SIG-M5 treated with dmso at 0.1 percent for 504 hours (cell line): Measurements from ENCODE around the gene PPM1A.

Experiments
- DNase-seq: peaks from one replicate; lab custom pipeline; 2025; ENCODE audit not compliant: unreplicated experiment; lab: John Stamatoyannopoulos, UW

PPM1A gene

DNA sequence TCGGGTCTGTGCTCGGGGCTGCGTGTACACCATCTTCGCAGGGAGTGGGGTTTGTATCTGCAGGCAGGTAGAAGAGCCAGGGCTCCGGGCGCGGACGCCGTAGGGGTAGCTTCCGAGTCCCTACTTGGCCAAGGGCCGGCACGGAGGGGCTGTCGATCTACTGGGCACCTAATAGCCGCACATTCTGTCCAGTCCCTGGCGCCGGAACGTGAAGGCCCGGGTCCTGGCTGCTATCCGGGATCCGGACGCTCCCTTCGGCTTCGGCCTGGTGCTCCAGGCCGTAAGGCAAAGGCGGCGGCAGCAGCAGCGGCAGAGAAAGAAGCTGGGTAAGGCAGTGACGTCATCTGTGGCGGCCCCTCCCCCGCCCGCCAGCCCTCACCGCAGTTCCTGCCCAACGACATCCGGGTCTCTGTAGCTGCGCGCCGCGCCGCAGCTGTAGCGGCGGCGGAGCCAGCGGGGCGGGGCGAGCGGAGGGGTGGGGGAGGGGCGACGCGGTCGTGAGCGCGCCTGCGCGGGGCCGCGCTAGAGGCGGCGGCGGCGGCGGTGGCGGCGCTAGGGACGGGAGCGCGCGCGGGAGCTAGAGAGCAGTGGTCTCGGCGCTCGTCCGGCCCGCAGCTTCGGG lies at the start of gene PPM1A:
Gene PPM1A, plus strand, starts transcription at position 525 of the 622 bp plus-strand sequence. CDS start 33,483 bp downstream, outside the sequence.
- peak; percentile 87 for DNase-seq

DNA sequence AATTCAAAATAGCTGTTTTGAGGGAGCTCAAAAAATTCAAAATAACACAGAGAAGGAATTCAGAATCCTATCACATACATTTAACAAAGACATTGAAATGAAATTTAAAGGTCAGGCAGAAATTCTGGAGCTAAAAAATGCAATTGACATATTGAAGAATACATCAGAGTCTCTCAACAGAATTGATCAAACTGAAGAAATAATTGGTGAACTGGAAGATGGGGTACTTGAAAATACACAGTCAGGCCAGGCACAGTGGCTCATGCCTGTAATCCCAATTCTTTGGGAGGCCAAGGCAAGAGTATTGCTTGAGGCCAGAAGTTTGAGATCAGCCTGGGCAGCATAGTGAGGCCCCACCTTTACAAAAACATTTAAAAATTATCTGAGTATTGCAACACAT lies 49.7 kb upstream of the PPM1A start:
- no peak for DNase-seq

DNA sequence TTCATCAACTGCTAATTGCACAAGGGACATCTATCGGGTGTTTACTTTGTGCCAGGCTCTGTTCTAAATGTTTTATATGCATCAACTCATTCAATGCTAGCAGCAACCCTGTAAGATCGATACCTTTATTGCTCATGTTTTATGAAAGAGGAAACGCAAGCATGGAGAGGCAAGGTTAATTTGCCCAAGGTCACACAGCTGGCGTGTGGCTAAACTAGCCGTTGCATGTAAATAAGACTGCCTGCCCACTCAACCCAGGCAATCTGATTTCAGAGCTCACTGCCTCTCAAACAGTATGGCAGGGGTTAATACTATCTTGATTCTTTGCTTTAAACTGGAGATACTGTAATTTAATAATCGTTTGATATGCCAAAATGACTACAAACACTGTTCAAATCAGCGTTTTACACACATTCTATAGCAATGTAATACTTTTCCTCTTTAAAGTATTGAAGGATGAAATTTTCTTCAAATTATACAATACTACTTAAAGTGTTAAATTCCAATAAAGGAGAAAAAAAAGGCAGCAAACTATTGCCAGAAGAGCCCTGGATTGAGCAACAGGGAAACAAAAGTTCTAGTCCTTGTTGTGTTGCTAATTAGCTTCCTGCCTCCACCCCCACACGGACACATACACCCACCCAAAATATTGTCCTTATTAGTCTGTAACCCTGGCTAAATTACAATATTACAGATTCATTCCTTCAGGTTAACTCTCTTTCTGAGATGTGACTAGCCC lies 44.7 kb upstream of the PPM1A start:
- no peak for DNase-seq

DNA sequence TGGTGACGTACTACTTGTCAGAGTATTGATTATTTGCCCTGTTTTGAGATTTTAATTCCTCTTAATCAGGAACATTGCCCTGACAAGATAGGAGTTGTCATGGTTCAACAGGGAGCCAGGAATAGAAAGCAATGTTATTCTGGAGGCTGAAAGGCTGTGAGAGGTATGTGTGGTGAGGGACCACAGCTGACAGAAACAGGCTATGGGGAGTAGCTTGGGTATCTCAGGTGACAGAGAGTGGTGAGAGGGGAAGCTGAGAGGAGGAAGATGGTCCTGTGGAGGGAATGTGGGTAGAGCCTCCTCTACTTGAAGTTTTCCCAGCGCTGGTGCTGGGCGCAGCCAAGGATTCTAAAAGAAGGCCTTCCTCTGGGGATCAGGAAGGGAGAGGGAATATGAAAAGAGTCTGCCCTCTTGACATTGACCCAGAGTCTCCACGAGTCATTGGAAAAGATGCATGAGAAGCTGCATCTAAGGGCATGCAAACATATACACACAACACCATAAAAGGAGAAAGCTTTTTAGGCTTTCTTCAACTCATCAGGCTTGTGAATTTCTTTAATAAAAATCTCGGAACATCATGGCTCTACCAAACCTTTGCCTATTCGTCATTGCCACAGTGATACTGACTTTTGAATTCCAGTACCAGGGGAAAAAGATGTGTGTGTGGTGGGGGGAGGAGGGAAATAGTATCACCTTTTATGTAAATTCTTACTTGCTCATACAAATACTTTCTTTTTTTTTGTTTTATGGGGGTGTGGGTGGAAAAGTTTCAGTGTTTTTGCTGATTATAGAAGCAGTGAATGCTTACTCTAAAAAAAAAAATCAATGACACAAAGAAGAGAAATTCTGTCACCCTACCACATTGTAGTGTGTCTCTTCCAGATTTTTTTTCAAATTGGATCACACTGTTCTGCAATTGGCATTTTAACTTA lies 43.9 kb upstream of the PPM1A start:
- DNase-seq: no peak

DNA sequence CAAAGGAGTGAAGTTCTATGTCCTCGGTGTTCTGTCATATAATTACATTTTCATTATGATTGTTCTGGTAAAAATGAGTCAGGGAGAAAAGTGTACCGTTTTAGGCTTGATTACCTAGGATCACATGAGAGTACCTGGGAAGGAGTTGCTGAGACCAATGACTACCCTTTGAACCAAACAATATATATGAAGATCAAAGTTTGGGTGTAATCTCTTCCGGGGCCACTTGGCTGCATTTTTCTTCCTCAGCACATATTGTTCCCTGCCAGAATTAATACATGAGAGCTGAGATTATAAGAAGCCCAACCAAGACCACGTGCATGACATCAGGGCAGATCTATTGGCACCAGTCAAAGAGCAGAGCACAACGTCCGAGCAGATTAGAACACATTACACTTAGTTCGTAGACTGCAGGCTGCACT lies 42.8 kb upstream of the PPM1A start:
- DNase-seq: no peak

DNA sequence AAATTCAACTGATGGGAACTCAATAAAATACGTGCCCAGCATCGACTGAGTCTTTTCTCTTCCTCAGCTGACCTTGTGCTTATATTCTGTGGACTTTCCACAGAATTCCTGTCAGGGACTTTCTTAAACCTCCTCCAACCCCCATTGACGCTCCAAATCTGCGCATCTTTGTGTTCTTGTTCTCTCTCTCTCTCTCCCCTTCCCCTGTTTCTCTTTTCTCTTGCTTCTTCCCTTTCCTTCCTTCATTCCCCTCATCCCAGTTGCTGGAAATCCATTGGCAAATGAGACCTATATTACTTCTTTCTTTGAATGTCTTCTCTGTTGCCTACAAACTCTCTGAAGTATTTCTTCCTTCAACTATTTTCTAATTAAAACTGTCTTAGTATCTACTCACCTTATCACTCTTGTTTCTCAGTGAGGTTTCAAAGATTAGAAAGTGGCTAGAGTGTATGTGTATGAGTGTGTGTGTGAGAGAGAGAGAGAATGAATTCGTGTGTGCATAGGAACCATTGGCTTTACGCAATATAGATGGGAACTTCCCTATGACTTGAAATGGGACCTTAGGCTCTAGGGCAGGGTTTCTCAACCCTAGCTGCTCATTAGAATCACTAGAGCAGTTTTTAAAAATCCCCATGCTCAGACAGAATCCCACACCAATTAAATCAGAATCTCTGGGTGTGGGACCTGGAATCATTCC lies 42.0 kb upstream of the PPM1A start:
- DNase-seq: peak; percentile 29

DNA sequence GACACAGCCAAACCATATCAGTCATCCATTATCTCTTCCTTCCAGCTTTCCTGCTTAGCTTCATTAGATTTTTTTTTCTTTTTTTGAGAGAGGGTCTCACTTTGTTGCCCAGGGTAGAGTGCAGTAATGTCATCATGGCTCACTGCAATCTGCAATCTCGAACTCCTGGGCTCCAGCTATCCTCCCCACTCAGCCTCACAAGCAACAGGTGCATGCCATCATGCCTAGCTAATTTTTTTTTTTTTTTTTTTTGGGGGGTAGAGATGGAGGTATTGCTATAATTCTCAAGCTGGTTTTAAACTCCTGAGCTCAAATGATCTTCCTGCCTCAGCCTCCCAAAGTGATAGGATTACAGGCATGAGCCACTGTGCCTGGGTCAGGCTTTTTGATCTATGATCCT lies 38.3 kb upstream of the PPM1A start:
- DNase-seq: no peak

DNA sequence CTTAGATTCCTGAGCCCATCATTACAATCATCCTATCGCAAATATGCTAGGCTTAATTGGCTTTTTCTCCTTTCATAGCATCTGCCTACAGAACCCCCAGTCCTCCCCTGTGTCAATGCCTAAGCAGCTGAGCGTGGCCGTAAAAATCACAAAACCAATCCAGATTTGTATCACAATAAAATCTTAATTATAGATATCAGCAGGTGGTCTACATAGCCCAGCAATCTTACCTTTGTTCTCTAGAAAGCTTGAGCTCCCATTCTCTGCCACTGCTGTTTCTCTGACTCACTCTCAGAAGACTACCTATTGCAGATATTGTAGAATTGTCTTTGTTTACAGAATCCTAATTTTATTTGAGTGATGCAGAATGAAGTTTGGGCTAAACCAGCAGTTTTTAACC lies 37.9 kb upstream of the PPM1A start:
- no peak for DNase-seq

DNA sequence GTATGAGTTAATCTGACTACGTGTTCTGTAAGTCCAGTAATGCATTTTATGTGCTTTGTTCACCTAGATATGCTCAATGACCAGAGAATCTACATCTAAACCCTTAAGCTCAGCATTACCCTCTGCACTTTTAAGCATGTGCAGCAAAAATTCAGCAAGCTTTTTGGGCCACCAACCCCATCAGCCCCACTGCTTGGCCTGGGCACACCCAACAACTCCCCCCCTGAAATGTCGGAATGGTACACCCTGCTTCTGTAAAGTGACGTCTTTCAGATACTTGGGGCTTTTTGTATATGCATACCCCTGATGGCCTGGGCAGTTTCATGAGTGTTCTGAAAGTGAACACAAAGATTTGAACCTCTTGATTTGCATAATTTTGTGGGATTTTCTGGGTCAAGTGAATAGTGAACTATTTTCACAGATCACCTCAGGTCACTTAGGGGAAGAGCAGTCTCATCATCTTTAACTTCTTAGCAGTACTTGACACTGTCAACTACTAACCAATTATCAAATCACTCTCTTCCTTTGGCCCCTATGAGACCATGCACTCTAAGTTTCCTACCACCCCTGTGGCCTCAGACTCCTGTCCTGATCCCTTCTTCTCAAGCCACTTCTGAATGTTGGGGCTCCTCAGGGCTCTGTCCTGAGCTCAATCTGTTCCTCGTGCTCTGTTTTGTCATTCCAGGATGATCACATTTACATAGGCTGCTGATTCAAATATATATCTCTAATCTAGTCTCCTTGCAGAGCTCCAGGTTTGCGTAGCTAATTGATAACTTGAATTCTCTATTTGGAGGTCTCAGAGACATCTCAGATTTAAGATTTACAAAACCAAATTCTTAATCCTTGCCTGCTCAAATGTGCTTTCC lies 36.3 kb upstream of the PPM1A start:
- DNase-seq: no peak

DNA sequence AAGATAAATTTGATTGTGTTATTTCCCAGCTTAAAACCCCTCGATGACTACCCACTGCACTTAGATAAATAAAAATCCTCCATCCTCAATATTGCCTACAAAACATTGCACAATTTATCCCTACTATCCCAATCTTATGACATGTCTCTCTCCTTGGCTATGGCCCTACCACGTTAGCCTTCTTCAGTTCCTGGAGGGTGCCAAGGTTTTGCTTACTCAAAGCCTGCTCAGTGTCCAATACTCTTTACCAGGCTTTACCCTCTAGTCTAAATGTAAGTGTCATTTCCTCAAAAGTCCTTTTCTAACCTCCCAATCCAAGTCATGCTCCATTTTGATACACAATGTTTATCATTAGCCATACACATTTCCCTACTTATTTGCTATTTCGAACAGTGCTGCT lies 35.0 kb upstream of the PPM1A start:
- DNase-seq: no peak

DNA sequence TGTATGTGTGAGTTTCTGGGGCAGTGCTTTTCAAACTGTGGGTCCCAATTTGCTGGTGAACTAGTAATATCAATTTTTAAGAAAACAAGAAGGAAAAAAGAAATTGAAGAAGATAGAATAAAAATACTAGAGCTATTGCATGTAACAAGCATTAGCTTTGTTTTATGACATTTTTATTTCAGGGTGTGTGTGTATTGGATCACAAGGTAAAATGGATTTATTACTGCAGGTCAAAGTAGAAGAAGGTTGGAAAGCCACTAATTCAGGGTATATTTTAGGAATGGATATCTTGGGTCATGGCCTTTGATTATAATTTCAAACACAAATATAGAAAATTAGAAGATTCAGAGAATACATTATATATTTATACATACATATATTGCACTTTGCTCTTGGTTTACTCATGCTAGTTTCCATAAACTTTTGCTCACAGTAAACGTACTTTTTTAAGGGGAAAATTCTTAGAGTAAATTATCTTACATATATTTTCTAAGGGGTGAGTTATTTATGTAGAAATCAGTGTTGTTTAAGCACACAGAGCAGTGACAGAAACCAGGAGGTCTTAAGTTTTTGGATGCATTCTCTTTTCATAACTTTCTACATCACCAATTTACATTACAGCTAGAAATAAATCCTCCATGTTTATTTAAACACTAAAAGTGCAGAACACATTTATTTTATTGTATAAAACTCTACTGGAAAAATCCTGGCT lies 34.5 kb upstream of the PPM1A start:
- no peak for DNase-seq

DNA sequence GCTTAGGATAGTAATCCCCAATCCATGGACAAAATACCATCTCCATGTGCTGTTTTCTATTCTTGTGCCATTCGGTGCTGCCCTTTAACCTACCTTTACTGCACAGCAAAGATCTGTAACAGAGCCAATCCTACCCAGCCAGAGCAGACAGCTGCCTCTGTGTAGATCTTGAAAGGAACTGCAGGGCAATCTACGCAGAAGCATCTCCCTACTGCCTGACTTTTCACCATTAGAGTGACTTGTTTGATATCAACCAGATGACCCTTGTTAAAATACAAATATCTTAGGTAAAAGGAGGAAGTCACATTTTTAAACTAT lies 33.9 kb upstream of the PPM1A start:
- no peak for DNase-seq

DNA sequence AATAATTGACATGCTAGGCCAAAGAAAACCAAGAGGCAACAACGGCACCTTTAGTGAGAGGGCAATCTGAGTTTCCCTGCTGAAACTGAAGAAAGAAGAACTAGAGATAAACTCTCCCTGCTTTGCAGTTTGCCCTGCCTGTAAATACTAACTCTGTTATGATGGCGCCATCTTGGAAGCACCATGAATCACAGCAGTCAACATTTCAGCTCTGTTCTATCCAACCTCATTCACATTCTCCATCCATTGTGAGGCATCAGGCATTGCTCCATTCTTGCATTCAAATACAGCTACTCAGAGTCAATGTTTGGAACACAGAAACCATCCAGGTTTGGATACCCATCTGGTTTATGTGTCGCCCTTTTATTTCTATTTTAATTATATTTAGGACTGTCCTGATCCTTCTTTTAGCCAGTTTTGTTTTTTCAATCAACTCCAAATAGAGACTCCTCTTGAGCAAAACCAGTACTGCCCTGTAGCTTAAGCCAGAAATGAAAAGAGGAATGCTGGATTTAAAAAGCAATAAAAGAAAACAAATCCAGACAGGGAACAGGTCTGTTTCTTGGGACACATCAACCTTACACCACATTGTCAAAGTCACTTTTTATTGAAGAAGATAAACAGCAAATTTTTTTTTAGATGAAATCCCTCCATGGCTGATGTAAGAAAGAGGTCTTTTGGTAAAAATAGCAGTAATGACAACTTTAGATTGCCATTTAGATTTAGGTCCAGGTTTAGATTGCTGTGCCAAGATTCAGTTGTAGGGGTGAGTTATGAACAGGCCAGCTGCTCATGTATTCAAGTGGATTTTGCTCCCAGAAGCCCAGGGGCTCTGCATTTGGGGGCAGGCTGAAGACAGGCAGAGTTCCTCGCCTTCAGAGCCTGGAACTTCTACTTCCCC lies 33.3 kb upstream of the PPM1A start:
- DNase-seq: no peak

DNA sequence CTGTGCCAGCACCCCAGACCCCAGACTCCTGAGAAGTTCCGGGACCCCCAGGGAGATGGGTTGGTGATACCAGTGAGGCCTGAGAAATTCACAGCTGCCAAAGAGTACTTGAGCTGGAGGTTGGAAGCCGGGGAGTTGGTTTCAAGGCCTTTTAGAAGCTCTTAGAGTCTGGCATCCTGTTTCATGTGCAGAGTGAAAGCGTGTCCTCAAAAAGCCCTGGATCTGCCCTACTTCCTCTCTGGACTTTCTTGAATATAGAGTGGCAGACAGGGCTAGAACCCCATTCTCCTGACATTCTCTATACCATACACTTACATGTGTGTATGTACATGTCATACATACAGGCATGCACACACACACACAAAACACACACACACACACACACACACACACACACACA lies 31.3 kb upstream of the PPM1A start:
- no peak for DNase-seq

DNA sequence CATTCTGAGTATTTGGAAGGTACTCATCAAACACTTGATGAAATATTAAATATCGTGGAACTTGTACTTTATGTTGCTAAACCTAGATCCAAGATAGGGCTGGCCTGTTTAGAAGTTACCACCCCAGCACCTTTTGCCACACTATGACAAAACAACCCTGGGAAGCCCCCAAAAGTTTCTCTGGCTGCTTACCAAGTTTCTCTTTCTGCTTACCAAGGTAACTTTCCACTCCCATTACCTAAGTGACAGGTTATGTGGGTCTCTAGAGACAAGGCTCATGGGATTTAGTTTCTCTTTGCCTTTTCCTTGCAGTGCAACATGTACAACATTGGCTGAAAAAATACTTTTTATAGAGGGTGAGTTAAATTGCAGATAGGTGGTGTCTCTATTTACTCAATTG lies 28.9 kb upstream of the PPM1A start:
- DNase-seq: no peak

DNA sequence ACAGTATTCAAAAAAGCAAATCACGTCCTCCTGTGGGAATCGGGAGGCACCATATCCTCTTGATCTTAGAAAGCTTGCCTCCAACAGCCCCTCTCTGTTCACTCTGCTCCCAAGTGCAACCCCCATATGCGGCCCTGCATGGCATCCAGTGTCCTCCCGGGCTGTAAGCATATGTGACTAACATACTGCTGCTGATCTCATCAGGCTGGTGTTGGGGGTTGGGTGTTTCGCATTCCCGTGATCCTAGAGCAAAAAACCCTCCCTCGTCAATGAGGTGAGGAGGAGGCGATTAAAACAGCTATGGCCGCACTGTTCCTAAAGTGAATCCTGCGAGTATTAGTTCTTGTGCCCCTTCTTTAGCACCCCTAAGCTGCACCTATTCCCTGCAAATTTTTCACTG lies 28.1 kb upstream of the PPM1A start:
- no peak for DNase-seq

DNA sequence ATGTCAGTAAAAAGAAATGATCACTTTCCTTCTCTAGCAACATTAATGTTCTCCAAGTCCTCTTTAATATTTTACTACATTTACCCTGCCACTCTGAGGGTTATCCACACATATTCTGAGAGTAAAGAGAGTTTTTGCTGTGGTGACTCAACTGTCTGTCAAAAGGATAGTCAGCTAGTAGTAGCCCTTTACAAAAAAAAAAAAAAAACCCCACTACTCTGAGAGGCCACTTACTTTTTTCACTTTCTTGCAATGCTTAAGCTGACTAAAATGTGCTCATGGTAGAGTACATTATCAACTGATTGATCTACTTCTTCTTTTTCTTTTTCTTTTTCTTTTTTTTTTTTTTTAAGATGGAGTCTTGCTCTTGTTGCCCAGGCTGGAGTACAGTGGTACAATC lies 27.6 kb upstream of the PPM1A start:
- no peak for DNase-seq

DNA sequence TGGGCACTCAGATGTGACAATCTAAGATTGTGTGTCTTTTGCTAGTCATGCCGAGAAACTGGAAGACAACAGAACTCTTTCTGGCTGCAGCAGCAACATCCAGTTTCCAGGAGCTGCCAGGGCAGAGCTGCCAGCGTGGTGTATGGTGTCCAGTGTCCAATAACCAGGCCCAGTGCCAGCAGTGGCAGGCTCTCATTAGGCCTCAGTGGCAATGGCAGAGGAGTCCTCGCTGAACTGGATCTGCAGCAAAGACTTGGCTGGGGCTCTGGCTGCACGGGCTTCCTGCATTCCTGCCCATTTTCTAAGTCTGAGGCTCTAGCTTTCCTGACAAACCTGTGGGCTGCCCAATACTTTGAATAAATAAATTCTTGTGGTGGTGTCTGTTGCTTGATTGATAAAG lies 26.2 kb upstream of the PPM1A start:
- no peak for DNase-seq

DNA sequence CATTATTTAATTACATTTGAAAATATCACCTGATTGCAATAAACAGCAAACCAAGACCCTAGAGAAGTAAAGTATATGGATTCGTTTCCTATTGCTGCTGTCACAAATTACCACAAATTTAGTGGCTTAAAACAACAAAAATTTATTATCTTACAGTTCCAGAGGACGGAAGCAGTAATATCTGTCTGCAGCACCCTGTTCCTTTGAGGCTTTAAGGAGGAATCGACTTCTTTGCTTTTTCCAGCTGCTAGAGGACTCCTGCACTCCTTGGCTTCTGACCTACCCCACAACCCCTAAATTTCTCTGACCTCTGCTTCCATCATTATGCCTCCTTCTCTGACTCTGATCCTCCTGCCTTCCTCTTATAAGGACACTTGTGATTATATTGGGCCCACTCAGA lies 23.8 kb upstream of the PPM1A start:
- DNase-seq: no peak
